NB4 (cell line): ENCODE data around the gene KCNK18.

Source experiments
- DNase-seq: peaks from one replicate; pipeline ENCODE4 v3.0.0; 2010; ENCODE audit warnings: low read depth
- H3K4me3 ChIP-seq: one replicate; pipeline ENCODE4 v1.5.1; 2011; ENCODE audit warnings: mild to moderate bottlenecking, low read depth, low read length, moderate library complexity
- MYC ChIP-seq: IDR thresholded peaks from 2 replicates; pipeline ENCODE4 v1.6.1; 2011; ENCODE audit warnings: low read depth, low read length
- POLR2A ChIP-seq: IDR thresholded peaks from 2 replicates; pipeline ENCODE4 v1.6.1; 2011; ENCODE audit warnings: mild to moderate bottlenecking; ENCODE audit not compliant: insufficient read length; ENCODE audit errors: extremely low read depth
- TF ChIP-seq, protein P1 (sequence below): IDR thresholded peaks from 2 replicates; pipeline ENCODE4 v1.6.1; 2011; ENCODE audit warnings: low read depth, low read length
- TF ChIP-seq, protein P2 (sequence below): IDR thresholded peaks from one replicate; pipeline ENCODE4 v1.5.1; 2012; ENCODE audit warnings: low read depth, low read length

Gene KCNK18

DNA sequence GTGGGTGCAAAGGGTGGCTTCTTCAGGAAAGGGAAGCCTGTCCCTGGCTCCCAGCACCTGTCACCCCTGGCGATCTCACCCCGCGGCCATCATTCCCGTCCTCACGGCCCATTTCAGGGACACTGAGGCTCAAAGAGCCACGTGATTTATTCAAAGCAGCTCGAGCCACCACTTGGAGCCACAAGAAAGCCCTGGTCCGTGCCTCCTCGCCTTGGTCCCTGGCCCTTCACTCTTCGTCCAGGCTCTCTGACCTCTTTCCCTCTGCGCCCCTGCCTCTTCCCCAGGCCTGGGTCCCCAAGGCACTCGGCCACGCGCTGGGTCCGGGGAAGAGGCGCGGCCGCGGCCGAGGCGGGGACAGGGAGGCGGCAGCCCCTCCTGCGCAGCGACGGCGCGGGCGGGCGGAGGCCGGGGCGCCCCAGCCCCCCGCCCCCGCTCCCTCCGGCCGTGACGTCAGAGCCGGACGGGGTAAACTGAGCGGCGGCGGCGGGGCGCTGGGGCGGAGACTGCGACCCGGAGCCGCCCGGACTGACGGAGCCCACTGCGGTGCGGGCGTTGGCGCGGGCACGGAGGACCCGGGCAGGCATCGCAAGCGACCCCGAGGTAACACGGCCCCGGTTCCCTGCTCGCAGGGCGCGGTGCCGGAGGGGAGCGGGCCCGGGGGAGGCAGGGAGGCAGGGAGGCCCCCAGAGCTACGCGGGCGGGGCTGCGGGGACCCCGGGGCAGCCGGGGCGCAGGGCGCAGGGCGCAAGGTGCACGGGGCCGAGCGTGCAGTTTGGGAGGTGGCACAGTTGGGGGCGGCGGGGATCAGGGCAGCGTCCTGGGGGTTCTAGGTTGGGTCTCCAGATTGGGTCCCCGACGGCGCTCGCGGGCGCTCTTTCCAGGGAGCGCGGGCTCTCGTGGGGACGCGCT, 43.6 kb downstream of the KCNK18 start, which contains the start of gene SLC18A2:
TSS of gene SLC18A2 (plus strand) at position 494 of the 909 bp plus-strand sequence. CDS start 580 bp downstream, outside the sequence.
- no peak within 1 kb of the TSS for H3K4me3 ChIP-seq
- TF ChIP-seq MYC: no peak
- TF ChIP-seq, protein P1, sequence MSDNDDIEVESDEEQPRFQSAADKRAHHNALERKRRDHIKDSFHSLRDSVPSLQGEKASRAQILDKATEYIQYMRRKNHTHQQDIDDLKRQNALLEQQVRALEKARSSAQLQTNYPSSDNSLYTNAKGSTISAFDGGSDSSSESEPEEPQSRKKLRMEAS: no peak
- TF ChIP-seq POLR2A: no peak
- TF ChIP-seq, protein P2, sequence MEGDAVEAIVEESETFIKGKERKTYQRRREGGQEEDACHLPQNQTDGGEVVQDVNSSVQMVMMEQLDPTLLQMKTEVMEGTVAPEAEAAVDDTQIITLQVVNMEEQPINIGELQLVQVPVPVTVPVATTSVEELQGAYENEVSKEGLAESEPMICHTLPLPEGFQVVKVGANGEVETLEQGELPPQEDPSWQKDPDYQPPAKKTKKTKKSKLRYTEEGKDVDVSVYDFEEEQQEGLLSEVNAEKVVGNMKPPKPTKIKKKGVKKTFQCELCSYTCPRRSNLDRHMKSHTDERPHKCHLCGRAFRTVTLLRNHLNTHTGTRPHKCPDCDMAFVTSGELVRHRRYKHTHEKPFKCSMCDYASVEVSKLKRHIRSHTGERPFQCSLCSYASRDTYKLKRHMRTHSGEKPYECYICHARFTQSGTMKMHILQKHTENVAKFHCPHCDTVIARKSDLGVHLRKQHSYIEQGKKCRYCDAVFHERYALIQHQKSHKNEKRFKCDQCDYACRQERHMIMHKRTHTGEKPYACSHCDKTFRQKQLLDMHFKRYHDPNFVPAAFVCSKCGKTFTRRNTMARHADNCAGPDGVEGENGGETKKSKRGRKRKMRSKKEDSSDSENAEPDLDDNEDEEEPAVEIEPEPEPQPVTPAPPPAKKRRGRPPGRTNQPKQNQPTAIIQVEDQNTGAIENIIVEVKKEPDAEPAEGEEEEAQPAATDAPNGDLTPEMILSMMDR: no peak
- no peak for DNase-seq

DNA sequence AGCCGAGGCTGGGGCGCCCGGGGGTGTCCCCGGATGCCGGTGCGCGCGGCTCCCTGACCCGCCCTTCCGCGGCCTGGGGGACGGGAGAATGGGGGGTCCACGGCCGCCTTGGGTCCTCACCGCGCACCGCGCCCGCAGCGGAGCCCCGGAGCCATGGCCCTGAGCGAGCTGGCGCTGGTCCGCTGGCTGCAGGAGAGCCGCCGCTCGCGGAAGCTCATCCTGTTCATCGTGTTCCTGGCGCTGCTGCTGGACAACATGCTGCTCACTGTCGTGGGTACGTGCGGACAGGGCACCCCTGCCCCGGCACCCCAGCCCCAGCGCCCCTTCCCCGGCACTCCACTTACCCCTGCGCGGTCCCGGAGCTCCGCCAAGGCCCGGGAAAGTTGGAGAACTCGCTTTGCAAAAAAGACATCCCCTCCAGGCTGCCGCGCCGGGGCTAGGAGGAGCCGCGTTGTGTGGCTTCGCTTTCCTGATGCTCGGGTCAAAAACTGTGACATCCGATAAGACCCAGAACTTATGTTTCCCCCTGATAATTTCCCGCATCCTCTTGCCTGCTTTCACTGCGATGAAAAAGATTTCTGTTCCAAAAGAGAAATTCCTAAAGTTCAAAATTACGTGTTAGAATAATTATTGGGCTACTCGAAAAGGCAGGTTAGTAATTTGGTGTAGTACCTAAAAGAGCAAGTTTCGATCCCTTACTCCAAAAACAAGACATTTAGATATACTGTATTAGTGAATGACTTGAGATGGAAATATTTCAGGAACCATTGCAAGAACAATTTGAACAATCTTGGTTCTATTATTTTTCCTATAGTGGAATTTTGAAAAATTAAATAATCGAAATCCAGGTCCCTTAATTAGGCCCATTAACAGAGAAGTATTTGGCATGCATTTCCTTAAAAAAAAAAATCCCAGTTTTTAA, 44.5 kb downstream of the KCNK18 start:
- no peak for TF ChIP-seq MYC
- TF ChIP-seq, protein P1: no peak
- no peak for TF ChIP-seq POLR2A
- no peak for DNase-seq
- no peak overlapping the region for H3K4me3 ChIP-seq

DNA sequence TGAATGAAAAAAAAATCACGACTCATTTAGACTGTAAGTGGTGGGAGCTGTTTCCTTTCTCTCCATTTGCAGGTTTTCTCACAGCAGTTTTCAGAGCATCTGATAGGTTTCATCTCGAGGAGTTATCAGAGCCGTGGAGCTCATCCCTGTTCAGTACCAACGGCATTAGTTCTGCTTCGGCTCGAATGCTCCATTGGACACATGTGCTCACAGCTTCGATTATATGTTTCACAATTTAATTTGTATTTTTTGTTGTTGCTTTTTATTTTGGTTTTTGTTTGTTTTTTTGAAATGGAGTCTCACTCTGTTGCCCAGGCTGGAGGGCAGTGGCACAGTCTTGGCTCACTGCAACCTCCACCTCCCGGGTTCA, 45.2 kb downstream of the KCNK18 start:
- H3K4me3 ChIP-seq: no peak overlapping the region
- DNase-seq: no peak
- TF ChIP-seq POLR2A (no peak), MYC (no peak)
- TF ChIP-seq, protein P2: no peak
- TF ChIP-seq, protein P1: no peak

DNA sequence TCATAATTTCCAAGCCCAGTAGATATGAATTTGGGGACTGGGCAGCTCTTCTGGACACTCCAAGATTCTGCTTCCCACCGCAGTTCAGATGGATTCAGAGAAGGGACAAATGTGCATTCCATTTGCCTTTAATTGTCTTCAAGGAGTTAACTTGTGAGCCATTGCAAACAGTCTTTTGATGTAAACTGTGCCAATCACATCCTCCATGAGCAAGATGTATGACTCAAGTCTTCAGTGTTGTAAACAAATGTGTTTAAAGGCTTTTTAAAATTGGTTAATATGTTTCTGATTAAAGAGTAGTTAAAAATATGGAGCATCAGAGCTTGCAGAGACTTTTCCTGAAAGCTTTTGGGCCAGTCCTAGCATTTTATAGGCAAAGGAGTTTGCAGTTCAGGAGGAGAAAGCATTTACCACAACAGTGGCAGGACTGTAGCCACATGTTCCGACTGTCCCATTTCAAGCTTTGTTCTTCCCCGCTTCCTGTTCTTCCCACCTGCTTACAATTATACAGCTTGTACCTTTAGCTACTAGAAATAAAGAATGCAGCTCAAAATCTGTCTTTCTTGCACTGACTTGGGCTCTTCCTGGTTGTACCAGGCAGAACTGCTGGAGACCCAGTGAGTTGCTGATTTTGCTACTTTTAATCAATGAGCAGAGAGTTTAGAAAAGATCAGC, 49.8 kb downstream of the KCNK18 start:
- no peak for TF ChIP-seq MYC
- no peak for TF ChIP-seq POLR2A
- TF ChIP-seq, protein P1: no peak
- TF ChIP-seq, protein P2: no peak
- no peak for DNase-seq

DNA sequence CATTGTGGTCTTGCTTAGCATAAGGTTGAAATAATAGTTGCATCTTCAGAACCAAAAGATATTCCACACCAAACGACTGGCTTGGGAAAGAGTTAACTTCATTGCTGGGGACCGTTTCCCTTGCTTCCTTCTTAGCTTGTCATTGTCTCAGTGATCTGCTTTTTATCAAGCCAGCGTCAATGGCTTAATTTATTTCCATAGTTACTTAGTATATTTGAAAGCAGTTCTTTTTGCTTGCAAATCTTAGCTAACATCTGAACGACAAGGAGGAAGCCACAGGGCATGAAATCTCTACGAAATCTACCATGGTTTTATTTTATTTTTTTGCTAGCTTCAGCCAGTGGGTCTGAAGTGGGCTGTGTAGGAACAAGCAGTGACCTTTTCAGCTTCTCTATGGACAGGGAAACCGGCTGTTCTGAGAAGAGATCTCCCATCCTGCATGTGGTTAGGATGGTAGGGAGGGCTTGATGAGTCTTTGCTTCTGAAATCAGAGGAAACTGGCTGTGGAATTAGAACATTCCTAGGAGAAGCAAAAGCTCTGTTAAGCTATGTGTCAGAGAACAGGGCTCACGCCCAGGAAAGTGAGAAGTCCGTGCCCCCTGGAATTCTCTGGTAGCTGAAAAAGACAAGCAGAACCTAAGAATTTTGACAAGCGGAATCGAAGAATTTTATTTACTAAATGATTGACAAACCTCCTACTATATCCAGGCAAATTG, 51.6 kb downstream of the KCNK18 start:
- no peak overlapping the region for H3K4me3 ChIP-seq
- TF ChIP-seq, protein P1: no peak
- TF ChIP-seq POLR2A: no peak
- TF ChIP-seq MYC: no peak
- TF ChIP-seq, protein P2: no peak
- no peak for DNase-seq

More for the DNA sequence above, 49.8 kb downstream of the KCNK18 start:
- H3K4me3 ChIP-seq: no peak overlapping the region
